NCI-H128 (cell line): ENCODE data around the gene HAUS6.
"Not testable (repeated sequence)": the region's sequence is repeated elsewhere in the genome, so short reads cannot be mapped to it uniquely, and the experiment has no call there.

Experiments used
- DNase-seq: peaks from one replicate; lab custom pipeline; 2025; ENCODE audit not compliant: unreplicated experiment; lab: John Stamatoyannopoulos, UW

The HAUS6 gene

GRCh38 chr9:19036611-19037010 is 66.1 kb downstream of the HAUS6 start:
- no peak for DNase-seq

DNA sequence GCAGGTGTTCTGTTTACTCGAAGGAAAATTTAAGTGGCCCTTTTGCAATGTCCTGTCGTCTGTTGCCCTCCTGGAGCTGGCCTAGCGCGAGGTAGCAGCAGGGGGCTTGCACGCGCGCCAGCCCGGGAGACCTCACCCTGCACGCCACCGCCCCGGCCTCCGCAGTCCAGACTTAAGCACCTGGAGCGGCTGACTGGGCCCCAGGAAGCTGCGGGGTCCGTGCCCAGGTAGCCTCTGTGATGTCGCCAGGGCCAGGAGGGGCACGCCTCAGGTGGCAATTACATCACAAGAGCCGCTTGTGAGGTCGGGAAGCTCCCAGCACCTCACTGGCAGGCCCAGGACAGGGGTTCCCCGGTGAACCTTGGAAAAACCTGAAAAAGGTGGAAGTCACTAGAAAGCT is 69.7 kb downstream of the HAUS6 start, which contains the start of gene SAXO1:
Gene SAXO1, minus strand, starts transcription at position 195 of the 400 bp plus-strand sequence. CDS start 301 bp downstream, outside the sequence.
- DNase-seq, result no peak

DNA sequence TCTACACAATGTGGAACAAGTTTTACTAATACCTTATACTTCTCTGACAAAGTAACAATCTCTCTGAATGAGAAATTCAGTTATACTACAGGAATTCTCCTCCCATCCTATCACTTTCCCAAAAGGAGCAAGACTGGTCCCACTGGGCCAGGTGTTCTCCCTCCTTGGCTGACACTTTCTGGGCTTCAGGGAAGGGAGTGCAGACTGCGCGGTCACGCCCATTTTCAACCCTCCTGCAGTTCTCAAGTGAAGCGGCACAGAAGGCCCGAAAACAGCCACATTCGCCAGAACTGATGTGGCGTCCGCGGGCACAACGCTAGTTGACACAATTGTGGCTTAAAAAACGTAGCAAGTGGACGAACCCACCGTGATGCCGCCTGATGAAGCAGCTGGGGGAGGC is 70.3 kb downstream of the HAUS6 start:
- no peak for DNase-seq

DNA sequence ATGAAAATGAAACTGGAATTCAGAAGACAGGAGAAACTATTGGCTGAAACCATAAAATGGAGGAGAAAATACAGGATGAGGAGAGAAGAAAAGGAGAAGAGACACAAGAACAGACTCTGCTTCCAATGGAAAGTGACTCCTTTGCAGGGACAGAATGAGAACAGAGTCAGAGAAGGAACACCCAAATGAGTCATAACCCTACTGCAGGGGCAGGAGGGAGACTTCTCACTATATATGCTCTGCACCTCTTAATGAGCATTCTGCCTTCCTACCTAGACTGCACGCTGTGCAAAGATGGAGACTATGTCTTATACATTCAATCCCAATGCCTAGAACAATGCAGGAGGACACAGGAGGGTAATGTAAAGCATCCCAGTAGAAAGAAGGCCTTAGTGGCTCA is 71.8 kb downstream of the HAUS6 start:
- no peak for DNase-seq

DNA sequence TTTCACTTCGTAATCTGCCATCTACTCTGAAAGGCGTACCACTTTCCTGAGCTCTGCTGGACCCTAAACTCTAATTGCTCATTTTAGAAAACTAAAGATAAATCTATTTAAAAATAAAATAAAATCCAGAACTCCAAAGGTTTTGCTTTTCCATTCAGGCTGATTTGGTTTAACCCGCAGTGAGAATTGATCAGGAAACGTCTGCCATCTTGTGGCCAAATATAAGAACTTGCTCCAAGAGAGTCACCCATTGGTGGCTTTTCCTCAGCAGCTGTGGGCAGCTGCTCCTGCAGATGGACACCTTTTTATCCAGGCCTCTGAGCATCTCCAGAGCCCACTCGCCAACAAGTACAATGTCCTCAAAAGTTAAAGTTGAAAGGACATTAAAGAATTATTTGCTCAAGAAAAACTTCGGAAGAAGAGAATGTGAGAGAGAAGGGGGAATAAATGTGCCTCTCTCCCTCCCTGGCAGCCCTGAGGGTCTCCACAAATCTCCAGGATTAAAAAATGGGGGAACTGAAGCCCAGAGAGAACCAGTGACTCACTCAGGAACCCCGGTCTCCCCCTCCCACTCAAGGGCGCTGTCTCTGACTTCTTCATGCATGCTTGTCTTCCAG is 73.8 kb downstream of the HAUS6 start:
- no peak for DNase-seq

GRCh38 chr9:19027825-19028224 is 74.9 kb downstream of the HAUS6 start:
- DNase-seq, result no peak

- no peak for DNase-seq
These were observed 76.3 kb downstream of the HAUS6 start for GRCh38 chr9:19026375-19026774.

DNA sequence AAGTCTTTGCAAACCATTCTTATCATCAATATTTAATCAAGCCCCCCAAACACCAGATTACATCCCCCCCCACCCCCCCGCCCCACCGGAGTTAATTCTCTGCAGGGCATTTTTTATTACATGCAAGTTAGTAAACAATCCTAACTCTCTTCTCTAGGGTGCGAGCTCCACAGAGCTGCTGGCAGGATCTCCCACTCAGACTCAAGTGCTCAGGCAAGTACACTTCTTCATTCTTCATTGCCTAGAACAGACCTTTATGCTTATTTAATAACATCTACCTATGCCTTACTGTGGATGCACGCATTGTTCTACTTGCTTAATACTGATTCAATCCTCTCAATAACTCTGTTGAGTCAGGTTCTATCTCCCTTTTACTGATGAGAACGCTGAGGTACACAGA is 79.6 kb downstream of the HAUS6 start:
- no peak for DNase-seq

DNA sequence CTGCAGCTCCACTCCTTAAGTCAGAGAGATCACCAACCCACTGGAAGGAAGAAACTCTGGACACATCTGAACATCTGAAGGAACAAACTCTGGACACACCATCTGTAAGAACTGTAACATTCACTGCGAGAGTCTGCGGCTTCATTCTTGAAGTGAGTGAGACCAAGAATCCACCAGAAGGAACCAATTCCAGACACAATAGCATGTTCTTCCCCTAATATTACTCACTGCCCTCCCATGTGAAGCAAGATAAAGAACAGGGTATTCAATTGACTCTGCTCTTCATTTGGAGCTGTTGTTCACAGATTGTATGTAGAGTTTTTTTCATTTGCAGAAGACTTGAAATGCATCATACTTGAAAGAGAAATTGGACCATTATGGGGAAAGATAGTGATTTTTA is 80.5 kb downstream of the HAUS6 start:
- no peak for DNase-seq

DNA sequence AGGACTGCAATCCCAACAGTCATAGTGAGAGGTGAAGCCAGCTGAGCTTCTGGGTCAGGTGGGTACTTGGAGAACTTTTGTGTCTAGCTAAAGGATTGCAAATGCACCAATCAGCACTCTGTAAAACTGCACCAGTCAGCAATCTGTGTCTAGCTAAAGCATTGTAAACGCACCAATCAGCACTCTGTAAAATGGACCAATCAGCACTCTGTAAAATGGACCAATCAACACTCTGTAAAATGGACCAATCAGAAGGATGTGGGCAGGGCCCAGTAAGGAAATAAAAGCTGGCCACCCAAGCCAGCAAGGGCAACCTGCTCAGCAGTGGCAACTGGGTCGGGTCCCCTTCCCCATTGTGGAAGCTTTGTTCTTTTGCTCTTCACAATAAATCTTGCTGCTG is 81.1 kb downstream of the HAUS6 start:
- not testable (repeated sequence) for DNase-seq

- DNase-seq, result no peak
These were observed 81.7 kb downstream of the HAUS6 start for GRCh38 chr9:19020886-19021455.

DNA sequence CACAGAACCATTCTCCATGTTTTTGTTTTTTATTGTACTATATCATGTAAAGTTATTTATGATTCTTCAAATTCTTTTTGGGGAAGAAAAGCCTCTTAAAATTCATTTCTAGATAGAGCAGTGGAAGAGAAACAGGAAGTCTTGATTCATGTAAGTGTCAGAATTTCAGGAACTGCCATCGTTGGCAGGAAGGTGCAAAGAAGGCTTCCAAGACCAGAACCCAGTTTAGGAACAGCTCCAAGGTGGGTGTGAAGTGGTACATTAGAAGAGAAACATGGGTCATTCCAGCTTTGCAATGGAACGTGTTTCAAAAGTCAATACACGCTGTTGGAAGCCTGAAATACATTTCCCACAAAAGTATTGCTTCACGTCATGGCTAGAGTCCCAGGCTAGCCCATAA is 84.5 kb downstream of the HAUS6 start:
- no peak for DNase-seq

DNA sequence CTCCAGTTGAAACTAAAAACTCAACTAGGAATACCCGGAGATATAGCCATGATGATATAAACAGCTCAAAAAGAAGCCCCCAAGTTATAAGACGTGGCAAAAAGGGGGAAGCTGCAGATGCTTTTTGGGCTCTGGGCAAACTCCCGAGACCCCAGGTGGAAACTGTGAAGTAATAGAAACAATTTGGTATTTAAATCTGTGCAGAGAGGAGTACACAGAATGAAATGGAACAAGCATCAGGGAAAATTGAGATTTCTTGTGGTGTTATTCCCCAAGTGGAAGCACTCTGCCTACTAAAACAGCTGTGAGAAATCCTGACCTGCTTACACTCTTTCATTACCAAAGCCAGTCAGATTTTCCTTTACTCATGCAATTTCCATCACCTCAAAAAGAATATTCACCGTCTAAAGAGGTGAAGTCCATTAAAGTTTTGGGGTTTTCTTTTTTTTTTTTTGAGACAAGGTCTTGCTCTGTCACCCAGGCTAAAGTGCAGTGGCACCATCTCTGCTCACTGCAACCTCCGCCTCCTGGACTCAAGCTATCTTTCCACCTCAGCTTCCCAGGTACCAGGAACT is 93.2 kb downstream of the HAUS6 start:
- DNase-seq, result no peak
